MCF 10A (cell line): ENCODE data around the gene TTLL6. TPM values are rescaled to one million over a fixed set of nuclear protein-coding genes. Genes with fewer than 3 reads are reported as not detected.

Experiments
- BruUV-seq: library from RNA; stranded (reverse); fragments of 400-500 nt; replicated peaks from 2 replicates; lab custom pipeline; 2021; lab: Mats Ljungman, UMichigan
- CTCF ChIA-PET: fragments of 300-600 bp; sonication (Branson Sonifier 250); formaldehyde crosslinking; extraction: SDS; loops from one replicate; lab custom pipeline; 2021; ENCODE audit warnings: antibody characterized with exemption, inconsistent platforms; lab: Yijun Ruan, JAX
- POLR2A ChIA-PET: fragments of 300-600, 350-650 bp; sonication (Branson Sonifier 250); formaldehyde crosslinking; extraction: SDS; loops from one replicate; lab custom pipeline; 2020; ENCODE audit warnings: antibody characterized with exemption, inconsistent platforms; lab: Yijun Ruan, JAX
- DNase-seq: peaks from one replicate; pipeline ENCODE4 v3.0.0-alpha.2; 2018; ENCODE audit not compliant: unreplicated experiment
- H3K27ac Mint-ChIP-seq: one replicate; pipeline ENCODE4 v1.8.0; 2022; ENCODE audit warnings: mild to moderate bottlenecking, low read depth, mixed read lengths; ENCODE audit not compliant: unreplicated experiment
- H3K27me3 Mint-ChIP-seq: one replicate; pipeline ENCODE4 v1.8.0; 2022; ENCODE audit warnings: mixed read lengths; ENCODE audit not compliant: insufficient read depth, unreplicated experiment
- H3K36me3 Mint-ChIP-seq: one replicate; pipeline ENCODE4 v1.8.0; 2022; ENCODE audit warnings: mild to moderate bottlenecking, moderate library complexity, mixed read lengths; ENCODE audit not compliant: insufficient read depth, unreplicated experiment
- H3K4me1 Mint-ChIP-seq: one replicate; pipeline ENCODE4 v1.8.0; 2022; ENCODE audit warnings: mixed read lengths; ENCODE audit not compliant: insufficient read depth, unreplicated experiment
- H3K4me3 Mint-ChIP-seq: one replicate; pipeline ENCODE4 v1.8.0; 2022; ENCODE audit warnings: mild to moderate bottlenecking, moderate library complexity, mixed read lengths; ENCODE audit not compliant: unreplicated experiment
- H3K9me3 Mint-ChIP-seq: one replicate; pipeline ENCODE4 v1.8.0; 2022; ENCODE audit warnings: mixed read lengths; ENCODE audit not compliant: unreplicated experiment
- CTCF ChIP-seq: fragments of 200-600 bp; IDR thresholded peaks from one replicate; pipeline ENCODE4 v1.8.0; 2022; ENCODE audit warnings: antibody characterized with exemption, mild to moderate bottlenecking; ENCODE audit not compliant: unreplicated experiment
- intact Hi-C: fragments of 100-400 bp; cut with micrococcal nuclease; formaldehyde crosslinking; loops from 2 replicates; pipeline ENCODE4 v1.14.1; 2022
- total RNA-seq: library from RNA; stranded (reverse); gene quantifications from 2 replicates; pipeline ENCODE4 v1.2.3, GENCODE V29; 2022

Gene TTLL6
- total RNA-seq, 1 experiment from 2014 or later = not detected

GRCh38 chr17:48724251-48725003 is 92.6 kb downstream of the TTLL6 start:
- intact Hi-C loops = loop anchor here (1.0 kb wide), 2 partner anchors 67 to 155 kb away; no protein-coding TSS in a partner anchor
- BruUV-seq = no TSS peak
- H3K9me3 Mint-ChIP-seq = no peaks in the 10 kb centered on the region
- H3K4me1 Mint-ChIP-seq = peaks cover 11% of the 10 kb centered on the region
- POLR2A ChIA-PET = interaction anchor here (0.6 to 3.5 kb wide), 5 partner anchors 7 to 596 kb away, joined by 3 to 17 read pairs (median 3); no protein-coding TSS in a partner anchor
- DNase-seq = peak; percentile 78
- peak overlapping the region; percentile 17 for H3K4me3 Mint-ChIP-seq
- peak; percentile 74 for TF ChIP-seq CTCF
- peaks cover 56% of the 10 kb centered on the region for H3K27me3 Mint-ChIP-seq
- CTCF ChIA-PET = interaction anchor here (0.6 to 5.0 kb wide), 54 partner anchors 8 to 1274 kb away, joined by 3 to 81 read pairs (median 4); no protein-coding TSS in a partner anchor
- H3K36me3 Mint-ChIP-seq = no peaks in the 10 kb centered on the region
- H3K27ac Mint-ChIP-seq = no peak overlapping the region

GRCh38 chr17:48723423-48724250 is 93.4 kb downstream of the TTLL6 start:
- Mint-ChIP-seq H3K27me3 (peaks cover 52% of the 10 kb centered on the region), H3K4me1 (peaks cover 7% of the 10 kb centered on the region), H3K9me3 (no peaks in the 10 kb centered on the region), H3K36me3 (no peaks in the 10 kb centered on the region), H3K27ac (no peak overlapping the region), H3K4me3 (no peak overlapping the region)
- no peak for DNase-seq
- TF ChIP-seq CTCF = no peak
- ChIA-PET CTCF (interaction anchor here (0.6 to 5.0 kb wide), 44 partner anchors 9 to 805 kb away, joined by 3 to 81 read pairs (median 4); no protein-coding TSS in a partner anchor), POLR2A (interaction anchor here (0.6 to 3.5 kb wide), 6 partner anchors 47 to 595 kb away, joined by 3 to 17 read pairs (median 3); no protein-coding TSS in a partner anchor)
- intact Hi-C loops = loop anchor here (1.0 kb wide), 2 partner anchors 68 to 156 kb away; no protein-coding TSS in a partner anchor
- BruUV-seq = no TSS peak

- TF ChIP-seq CTCF = no peak
- no TSS peak for BruUV-seq
- Mint-ChIP-seq H3K4me1 (peaks cover 5% of the 10 kb centered on the region), H3K9me3 (no peaks in the 10 kb centered on the region), H3K27me3 (peaks cover 52% of the 10 kb centered on the region), H3K27ac (no peak within 1 kb of the TSS), H3K36me3 (no peaks in the 10 kb centered on the region), H3K4me3 (no peak within 1 kb of the TSS)
- CTCF ChIA-PET = interaction anchor here (0.5 to 5.0 kb wide), 14 partner anchors 9 to 781 kb away, joined by 3 to 81 read pairs (median 8); no protein-coding TSS in a partner anchor
- POLR2A ChIA-PET = interaction anchor here (0.6 to 3.5 kb wide), 3 partner anchors 46 to 68 kb away, joined by 3 to 17 read pairs (median 4); no protein-coding TSS in a partner anchor
- intact Hi-C loops = no loop called here
- no peak for DNase-seq
These were observed 94.1 kb downstream of the TTLL6 start, which contains the start of gene PRAC2 for GRCh38 chr17:48722915-48723422. Gene PRAC2 (plus strand): TSS chr17:48723185. CDS start chr17:48724411, 1,226 bp downstream.
